CMK (cell line): ENCODE measurements around the gene WDR35.

Experiments
- DNase-seq: peaks from one replicate; pipeline ENCODE4 v3.0.0-alpha.2; 2010; ENCODE audit warnings: low read depth

WDR35 gene

DNA sequence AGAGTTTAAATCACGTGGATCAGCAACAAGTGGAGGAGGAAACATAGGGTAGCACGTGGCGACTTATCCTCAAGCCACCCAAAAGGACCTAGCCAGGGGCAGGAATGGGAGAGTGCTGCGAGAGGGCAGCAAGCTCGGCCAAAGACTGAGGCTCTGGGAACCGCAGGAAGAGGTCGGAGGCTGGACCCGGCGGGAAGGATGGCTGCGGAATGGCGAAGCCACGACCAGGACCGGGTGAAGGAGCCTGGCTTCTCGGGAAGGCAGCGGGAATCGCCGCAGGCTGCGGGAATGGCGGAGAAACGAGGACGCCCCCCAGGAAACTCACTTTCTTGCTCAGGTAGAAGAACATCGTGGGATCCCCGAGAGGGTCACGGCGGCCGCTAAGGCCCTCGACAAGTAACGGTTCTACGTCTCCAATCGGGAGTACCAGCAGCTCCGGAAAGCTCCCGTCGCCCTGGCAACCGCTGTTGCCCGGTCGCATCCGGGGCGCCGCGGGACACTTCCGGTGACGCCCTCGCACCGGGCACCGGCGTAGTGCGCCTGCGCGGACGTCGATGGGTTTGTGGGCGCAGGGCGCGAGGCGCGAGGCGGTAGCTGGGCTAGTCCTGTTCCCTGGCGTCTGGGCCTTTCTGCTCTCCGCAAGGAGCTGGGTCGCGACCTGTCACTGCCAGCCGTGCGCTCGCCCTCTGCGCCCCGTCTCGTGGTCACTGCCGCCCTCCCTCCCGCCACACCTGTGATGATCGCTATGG lies at the start of gene WDR35:
TSS of gene WDR35 (minus strand) at position 439 of the 749 bp plus-strand sequence. CDS start at position 349, 90 bp downstream.
- DNase-seq: peak; percentile 60

DNA sequence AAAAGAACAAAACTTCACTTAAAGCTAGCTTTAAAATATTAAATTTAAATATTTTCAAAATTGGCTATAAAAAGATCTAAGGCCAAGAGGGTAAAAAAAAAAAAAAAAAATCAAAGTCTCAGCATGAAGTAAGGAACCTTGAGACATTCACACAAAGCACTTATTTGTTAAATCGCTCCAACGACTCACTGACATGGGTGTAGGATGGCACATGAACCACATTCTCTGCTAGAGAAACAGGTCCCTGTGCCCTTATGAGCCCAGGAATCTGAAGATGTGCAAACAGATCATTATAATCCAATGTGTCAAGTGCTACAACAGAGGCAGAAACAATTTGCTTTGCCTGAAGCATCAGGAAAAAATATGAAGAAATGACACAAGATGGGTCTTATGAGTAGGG lies 47.8 kb upstream of the WDR35 start:
- no peak for DNase-seq

DNA sequence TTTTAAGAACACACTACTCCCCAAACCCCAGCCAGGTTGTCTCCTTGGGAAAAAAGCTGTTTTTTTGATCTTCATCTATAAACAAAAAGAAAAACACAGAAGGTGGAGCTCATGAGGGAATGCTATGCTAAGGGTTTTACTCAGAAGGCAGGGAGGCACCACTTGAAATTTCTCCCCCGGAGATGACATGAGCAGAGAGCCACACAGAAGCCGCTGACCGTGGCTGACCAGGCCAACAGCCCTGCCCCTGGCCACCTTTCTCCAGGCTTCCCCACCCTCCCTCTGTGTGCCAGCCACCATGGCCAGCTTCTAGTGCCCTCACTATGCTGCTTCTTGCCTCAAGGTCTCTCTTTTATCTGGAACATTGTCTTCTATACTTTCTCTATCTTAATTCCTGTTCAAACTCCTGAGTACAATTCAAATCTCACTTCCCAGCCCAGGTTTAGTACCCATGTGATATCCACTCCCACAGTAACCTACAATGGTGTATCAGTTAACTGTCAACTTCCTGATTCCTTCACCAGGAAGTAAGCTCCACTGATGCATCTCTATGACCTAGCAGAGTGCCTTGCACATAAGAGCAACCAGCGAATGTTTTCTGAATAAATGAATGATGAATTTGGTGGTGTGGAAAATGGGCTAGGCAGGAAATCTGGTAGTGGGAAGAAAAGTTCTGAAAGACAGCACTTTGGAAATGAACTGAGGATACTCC lies 46.2 kb upstream of the WDR35 start:
- DNase-seq: no peak

DNA sequence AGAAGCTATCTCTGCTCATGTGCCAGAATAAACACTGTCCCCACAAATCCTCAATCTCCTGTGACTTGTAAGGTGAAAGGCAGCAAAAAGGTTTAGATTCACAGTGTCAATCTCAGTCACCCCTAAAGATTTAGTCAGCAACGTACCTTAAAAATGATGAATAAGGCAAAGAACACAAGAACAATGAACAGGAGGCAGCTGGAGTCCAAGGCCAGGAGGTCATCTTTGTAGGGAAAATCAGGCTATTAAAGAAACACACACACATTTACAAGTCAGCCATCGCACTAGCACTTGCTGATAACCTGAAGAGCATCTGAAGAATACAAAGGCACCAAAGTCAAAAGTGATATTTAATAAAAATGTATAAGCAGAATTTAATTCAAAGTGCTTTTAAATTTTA lies 44.9 kb upstream of the WDR35 start:
- DNase-seq: no peak

DNA sequence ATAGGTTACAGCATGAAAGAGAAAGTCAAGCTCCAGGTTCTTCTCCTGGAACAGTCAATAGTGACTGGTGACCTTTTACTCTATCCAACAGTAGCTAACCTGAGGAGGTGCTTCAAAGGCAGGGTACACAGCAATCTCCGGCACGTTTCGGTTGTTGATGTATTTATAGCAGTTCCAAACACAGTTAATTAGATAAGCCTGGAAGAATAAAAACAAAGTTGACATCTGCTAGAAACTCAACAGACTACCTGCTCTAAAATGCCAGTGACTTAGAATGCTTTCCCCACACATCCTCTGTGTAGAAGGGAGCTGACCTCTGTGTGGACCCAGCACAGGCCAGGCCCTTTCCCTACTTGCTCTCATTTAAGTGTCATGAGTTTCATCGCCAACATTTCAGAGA lies 44.3 kb upstream of the WDR35 start:
- DNase-seq: no peak

DNA sequence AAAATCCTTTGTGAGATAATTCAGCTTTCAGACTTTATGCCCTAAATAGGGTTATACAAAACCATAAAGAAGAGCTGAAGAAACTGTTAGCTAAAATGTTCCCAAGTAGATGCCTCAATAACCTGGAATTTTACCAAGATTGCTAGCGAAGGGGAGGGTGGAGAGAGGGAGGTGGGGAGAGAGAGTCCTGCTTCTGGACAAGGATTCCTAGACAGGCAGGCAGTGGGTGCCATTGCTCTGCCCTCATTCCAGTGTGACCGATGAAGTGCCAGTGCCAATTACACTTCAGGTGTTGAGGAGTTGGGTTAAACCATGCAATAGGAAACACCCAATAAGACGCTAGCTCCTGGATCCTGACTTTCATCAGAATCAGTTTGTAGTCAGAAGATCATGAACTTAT lies 43.4 kb upstream of the WDR35 start:
- no peak for DNase-seq

DNA sequence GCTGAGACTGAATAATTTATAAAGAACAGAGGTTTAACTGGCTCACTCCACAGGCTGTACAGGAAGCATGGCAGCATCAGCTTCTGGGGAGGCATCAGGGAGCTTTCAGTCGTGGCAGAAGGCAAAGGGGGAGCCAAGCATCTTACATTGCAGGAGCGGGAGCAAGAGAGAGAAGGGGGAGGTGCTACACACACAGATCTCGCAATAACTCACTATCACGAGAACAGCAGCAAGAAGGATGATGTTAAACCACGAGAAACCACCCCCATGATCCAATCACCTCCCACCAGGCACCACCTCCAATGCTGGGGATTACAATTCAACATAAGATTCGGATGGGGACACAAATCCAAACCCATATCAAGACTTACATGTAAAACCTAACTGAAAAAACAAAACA lies 40.3 kb upstream of the WDR35 start:
- DNase-seq: no peak

DNA sequence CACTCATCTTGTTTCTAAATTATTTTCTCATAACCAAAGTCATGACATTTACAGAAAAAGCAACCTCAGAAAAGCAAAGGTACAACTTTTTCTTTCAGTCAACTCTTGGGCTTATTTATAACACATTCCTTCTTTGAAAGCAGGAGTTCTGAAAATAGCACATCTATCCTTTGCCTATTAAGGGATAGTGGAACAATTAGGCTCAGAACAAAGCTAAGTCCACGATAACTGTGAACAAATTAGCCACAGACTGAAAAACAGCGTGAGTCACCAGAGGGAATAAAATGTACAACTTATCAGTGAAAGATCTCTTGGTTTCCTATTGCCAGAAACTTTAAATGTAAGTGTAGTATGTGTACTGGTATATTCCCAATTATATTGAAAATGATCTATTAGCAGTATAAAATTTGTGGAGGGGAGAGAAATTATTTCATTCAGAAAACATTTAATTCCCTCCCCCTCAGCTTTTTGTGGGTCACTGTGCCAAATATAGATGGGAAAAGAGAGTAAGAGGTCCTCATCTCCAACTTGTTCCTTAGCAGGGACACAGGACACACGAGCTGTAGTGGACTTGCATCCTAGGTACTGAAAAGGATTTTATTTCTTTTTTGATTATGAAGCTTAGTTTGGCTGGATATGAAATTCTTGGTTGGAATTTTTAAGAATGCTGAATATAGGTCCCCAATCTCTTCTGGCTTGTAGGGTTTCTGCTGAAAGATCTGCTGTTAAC lies 38.0 kb upstream of the WDR35 start:
- no peak for DNase-seq

DNA sequence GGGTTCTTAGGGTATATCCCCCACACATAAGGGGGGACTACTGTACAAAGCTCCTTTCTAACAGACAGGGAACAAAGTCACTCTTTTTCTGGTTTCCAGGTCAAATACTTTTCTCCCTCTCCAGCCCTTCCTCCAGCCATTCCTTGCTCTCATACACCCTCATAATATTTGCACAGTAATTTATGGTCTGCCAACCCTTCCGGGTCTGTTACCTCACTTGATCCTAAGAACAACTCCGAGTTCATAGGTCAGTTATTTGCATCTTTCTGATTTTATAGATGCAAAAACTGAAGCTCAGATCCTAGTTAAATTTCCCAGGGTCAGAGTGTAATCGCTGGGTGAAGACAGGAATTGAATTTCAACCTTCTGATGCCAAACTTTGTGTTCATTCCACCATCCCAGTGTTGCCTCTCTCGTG lies 37.4 kb upstream of the WDR35 start:
- no peak for DNase-seq

DNA sequence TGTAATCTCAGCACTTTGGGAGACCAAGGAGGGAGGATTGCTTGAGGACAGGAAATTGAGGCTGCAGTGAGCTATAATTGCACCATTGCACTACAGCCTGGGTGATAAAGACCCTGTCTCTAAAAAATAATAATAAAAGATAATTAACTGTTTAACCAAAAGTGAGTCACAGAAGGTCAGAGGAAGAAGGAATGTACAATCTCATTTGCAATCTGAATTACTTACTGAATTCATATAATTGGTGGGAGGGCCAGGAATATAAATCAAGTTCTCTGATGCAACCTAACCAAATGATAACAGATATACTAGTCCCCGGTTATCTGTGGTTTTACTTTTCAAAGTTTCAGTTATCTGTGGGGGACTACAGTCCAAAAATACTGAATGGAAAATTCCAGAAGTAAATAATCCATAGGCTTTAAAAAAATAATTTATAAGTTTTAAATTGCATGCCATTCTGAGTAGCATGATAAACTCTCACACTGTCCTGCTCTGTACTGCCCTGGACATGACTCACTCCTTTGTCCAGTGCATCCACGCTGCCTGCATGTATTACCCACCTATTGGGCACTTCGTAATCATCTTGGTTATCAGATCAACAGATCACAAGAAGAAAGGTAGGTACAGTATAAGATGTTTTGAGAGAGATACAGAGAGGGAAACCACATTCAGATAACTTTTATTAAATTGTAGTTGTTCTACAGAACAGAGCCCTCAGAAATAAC lies 35.3 kb upstream of the WDR35 start:
- DNase-seq: no peak

DNA sequence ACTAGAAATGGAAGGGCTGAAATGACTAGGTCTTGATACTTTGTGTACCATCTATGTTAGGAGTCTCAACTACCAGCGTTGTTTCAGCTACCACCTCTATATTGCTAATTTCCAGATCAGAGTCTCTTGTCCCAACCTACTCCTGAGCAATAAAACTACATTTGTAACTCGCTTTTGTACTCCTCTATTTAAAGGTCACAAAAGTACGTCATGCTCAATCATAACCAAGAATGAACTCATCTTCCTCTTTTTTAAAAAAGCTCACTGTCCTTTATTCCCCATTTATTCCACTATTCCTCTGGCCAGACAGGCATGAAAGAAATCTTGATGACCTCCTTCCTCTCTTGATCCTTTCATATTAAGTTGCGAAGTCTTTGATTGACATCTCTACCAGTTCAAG lies 33.8 kb upstream of the WDR35 start:
- no peak for DNase-seq

DNA sequence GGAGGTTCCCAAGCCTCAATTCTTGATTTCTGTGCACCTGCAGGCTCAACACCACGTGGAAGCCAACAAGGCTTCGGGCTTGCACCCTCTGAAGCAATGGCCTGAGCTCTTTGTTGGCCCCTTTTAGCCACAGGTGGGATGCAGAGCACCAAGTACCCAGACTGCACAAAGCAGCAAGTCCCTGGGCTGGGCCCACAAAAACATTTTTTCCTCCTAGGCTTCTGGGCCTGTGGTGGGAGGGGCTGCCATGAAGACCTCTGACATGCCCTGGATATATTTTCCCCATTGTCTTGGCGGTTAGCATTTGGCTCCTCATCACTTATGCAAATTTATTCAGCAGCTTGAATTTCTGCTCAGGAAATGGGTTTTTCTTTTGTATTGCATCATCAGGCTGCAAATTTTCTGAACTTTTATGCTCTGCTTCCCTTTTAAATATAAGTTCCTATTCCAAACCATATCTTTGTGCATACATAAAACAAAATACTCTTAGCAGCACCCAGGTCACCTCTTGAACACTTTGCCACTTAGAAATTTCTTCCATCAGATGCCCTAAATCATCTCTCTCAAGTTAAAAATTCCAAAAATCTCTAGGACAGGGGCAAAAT lies 31.6 kb upstream of the WDR35 start:
- no peak for DNase-seq

DNA sequence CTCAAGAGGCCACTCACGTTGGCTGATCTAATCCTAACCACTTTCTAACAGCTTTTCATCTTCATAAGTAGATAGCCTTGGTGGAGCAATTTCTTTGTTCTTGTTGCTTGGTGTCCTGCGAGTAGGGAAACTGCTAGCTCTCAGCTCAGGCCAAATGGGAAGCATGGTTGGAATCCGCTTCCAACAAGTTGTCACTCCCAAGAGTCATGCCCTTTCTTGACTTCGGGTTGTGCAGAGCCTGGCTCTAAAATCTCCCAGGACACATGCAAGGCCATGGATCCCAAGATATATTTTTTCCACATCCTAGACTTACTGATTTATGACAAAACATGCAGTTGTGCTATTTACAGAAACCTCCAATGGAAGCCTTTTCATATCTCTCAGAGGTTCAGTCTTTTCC lies 29.8 kb upstream of the WDR35 start:
- DNase-seq: no peak

DNA sequence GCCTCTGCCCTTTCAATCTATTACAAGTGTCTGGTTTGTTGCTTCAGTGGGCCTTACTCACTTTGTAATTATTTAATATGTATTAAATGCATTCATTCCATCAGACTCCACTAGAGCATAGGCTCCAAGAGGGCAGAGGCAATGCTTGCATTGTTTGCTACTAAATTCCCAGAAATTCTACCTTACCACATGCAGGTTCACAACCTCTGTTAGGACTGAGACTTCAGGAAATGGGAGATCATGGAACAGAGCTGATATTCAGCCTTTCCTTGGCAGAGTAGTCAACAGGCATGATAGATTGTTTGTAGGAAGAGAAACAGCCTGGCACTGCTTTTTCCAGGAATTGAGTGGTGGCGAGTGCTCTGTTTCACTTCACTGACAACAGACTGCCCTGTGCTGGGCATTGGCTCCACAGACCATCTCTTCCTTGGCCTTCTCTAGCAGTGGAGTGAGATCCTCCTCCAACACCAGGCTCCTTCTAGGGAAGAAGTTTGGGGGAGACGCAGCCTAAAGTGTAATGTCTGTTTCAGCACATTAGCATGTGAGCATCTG lies 28.8 kb upstream of the WDR35 start:
- DNase-seq: no peak

DNA sequence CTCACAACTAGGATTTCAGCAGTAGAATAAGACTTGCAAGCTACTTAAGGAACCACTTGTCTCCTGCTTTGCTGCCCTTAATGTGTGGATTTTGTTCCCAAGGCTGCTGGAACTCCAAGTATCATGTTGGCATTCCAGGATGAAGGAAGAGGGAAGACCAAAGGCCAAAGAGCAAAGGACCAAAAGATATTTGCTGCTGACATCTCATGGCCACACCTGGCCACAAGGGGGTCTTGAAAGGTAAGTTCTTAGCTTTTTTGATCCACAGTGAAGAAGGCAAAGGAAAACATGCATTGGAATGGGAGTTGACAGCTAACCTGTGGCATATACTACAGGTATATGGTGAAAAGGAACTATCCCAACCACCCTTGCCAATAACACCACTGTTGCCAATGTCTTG lies 26.4 kb upstream of the WDR35 start:
- no peak for DNase-seq

DNA sequence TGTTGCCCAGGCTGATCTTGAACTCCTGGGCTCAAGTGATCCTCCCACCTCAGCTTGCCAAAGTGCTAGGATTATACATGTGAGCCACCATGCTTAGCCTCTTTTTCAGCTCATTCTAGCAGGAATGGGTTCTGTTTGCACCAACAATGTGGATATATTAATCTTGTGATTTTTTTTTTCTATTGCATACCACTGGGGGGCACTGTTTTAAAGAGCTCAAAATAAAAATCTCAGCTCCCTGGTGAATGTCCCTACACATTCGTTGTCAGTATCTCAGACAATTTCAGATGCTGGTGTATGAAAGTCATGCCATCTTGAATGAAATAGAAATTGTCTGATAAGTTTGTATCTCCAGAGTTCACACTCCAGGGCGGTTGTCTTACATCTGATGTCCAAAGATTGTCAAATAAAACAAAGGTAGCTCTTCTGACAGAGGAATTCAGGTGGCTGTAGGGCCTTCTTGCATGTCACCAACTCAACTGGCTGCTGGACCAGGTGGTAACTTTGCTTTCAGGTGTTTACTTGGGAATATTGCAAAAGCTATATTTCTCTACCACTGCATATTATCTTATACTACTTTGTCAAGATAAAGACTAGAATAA lies 25.7 kb upstream of the WDR35 start:
- DNase-seq: peak; percentile 27

DNA sequence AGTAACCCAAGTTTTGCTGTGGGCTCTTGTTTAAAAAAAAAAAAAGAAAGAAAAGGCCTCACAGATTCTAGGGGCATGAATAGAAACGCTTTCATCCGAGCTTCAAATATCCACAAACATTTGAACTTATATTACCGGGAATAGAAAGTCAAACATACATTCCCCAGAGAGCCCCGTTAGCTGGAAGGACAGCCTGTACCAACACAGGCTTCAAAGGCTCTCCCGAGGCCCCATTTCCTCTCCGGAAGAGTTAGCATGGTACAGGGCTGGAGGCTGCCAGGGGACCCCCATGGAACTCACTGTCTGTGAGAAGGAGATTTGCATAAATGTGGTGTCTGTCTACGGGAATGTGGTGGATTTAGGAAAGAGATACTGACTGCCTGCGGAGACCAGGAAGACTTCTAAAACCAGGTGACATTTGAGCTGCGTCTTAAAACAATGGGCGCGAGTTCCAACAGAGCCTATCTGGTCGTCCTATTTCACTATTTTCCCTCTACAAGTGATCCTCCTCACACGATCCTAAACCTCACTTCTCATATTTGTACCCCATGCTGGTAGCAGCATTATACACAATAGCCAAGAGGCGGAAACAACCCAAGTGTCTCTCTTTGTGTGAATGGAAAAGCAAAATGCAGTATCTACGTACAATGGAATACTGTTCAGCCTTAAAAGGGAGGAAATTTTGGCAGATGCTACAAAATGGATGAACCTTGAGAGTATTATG lies 23.4 kb upstream of the WDR35 start:
- DNase-seq: no peak

DNA sequence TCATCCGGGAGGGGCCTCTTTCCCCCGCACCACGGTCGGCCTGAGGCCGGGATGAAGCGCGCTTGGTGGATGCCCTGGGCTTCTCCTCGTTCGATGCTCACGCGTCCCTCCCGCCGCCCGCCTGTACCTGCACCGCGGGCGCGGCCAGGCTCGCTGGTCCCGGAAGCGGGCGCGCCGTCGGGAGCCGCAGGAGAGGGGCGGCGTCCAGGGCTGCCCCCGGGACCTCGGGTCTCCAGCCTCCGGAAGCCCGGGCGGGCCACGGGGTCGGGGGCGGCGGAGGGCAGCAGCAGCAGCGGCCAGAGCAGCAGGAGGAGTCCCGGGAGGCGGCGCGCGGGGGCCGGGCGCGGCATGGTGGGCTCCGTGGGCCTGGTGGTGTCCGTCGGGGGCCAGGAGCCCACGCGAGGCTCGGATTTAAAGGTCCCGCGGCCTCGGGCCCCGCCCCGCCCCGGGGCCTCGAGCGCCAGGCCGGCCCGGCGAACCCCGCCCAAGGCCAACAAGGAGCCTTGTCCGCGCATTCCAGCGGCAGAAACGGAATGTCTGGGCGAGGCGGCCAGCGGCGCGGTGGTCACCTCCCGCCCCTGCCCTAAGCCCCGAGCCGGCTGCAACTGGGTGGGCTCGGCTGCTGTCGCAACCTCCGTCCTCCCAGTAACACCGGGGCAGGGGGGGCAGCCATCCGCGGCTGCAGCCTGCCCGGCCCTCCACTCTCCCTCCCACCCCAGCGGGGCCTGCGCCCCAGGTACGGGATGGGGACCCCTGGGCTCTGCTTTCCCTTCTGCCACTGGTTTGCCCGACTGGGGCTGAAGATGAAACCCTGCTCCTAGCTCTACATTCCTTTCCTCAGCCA lies 22.6 kb upstream of the WDR35 start, which contains the start of gene MATN3:
TSS of gene MATN3 (minus strand) at position 387 of the 844 bp plus-strand sequence. CDS start at position 350, 37 bp downstream.
- no peak for DNase-seq

DNA sequence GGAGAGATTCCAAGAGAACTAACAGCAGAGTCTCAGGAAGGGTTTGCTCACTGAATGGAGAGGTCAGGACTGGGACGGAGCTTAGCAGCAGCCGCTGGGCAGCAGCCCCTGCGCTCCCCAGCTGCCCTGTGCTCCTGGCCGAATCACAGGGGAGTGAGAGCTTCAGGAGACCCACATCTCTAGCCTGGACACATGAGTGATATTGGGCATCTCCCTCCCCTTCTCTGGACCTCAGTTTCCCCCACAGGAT lies 22.1 kb upstream of the WDR35 start:
- DNase-seq: no peak
